ENCODE measurements around the gene ENHO. TPM values are rescaled to one million over a fixed set of nuclear protein-coding genes. Genes with fewer than 3 reads are reported as not detected.

The ENHO gene
- total RNA-seq, 2 donors from 2014 or later: 0.75 TPM; not detected in 1

- no peaks in the 10 kb centered on the region for H3K27me3 ChIP-seq
Observed at GRCh38 chr9:34563262-34563661, 40.5 kb upstream of the ENHO start.

GRCh38 chr9:34562135-34562745, 39.5 kb upstream of the ENHO start:
- no peaks in the 10 kb centered on the region for H3K9me3 ChIP-seq
- H3K4me1 ChIP-seq: peaks cover 0 to 43% of the 10 kb centered on the region in 2 donors
- H3K4me3 ChIP-seq: no peak overlapping the region
- no peak overlapping the region for H3K27ac ChIP-seq
- no peaks in the 10 kb centered on the region for H3K36me3 ChIP-seq
- no peak for TF ChIP-seq CTCF (IDR thresholded peaks at IDR 0.05)
- no peaks in the 10 kb centered on the region for H3K27me3 ChIP-seq
- DNase-seq (ENCODE audit: low spot score): no peak

More at GRCh38 chr9:34563262-34563661, 40.5 kb upstream of the ENHO start:
- H3K4me3 ChIP-seq: no peak overlapping the region
- no peak for DNase-seq (ENCODE audit: low spot score)
- no peaks in the 10 kb centered on the region for H3K9me3 ChIP-seq
- no peak overlapping the region for H3K27ac ChIP-seq
- H3K4me1 ChIP-seq: peaks cover 0 to 51% of the 10 kb centered on the region in 2 donors
- no peak for TF ChIP-seq CTCF (IDR thresholded peaks at IDR 0.05)
- H3K36me3 ChIP-seq: no peaks in the 10 kb centered on the region

- no peak overlapping the region for H3K4me3 ChIP-seq
- TF ChIP-seq CTCF (IDR thresholded peaks at IDR 0.05): no peak
- DNase-seq (ENCODE audit: low spot score): no peak
- no peaks in the 10 kb centered on the region for H3K9me3 ChIP-seq
- no peak overlapping the region for H3K27ac ChIP-seq
- H3K4me1 ChIP-seq: peaks cover 0 to 33% of the 10 kb centered on the region in 2 donors
- no peaks in the 10 kb centered on the region for H3K36me3 ChIP-seq
- H3K27me3 ChIP-seq: no peaks in the 10 kb centered on the region
Observed at GRCh38 chr9:34560599-34561214, 37.9 kb upstream of the ENHO start.

- no peak for TF ChIP-seq CTCF (IDR thresholded peaks at IDR 0.05)
- DNase-seq (ENCODE audit: low spot score): peak; percentile 73
- no peaks in the 10 kb centered on the region for H3K36me3 ChIP-seq
- H3K9me3 ChIP-seq: no peaks in the 10 kb centered on the region
- H3K4me3 ChIP-seq: peak overlapping the region in 1 of 2 donors; percentile 25
- H3K27me3 ChIP-seq: no peaks in the 10 kb centered on the region
- H3K27ac ChIP-seq: peak overlapping the region; percentile 31 to 50
- H3K4me1 ChIP-seq: peaks cover 0 to 33% of the 10 kb centered on the region in 2 donors
Observed at GRCh38 chr9:34559624-34560455, 37.0 kb upstream of the ENHO start.

GRCh38 chr9:34558919-34559623, 36.3 kb upstream of the ENHO start:
- no peak for TF ChIP-seq CTCF (IDR thresholded peaks at IDR 0.05)
- H3K36me3 ChIP-seq: no peaks in the 10 kb centered on the region
- H3K4me1 ChIP-seq: peaks cover 0 to 33% of the 10 kb centered on the region in 2 donors
- H3K4me3 ChIP-seq: peak overlapping the region in 1 of 2 donors; percentile 25
- DNase-seq (ENCODE audit: low spot score): no peak
- no peaks in the 10 kb centered on the region for H3K27me3 ChIP-seq
- H3K27ac ChIP-seq: peak overlapping the region in 1 of 2 donors; percentile 50
- no peaks in the 10 kb centered on the region for H3K9me3 ChIP-seq
